Tibial artery (tissue), 4 donors: ENCODE measurements around the gene TSC2.

Experiments used
- DNase-seq, 2 donors: peaks; one replicate each; pipeline ENCODE4 v3.0.0-alpha.2; 2019
- H3K27ac ChIP-seq, 2 donors: fragments of 200-600 bp; sonication (generic) in 1 of 2; 1 replicate in 1 of 2; 2 replicates in 1 of 2; pipeline ENCODE4 v1.5.1; 2018 to 2019; ENCODE audit warnings: mild to moderate bottlenecking in 1 of 2
- H3K27me3 ChIP-seq, 2 donors: fragments of 200-600 bp; sonication (generic) in 1 of 2; one replicate each; pipeline versions ENCODE4 v1.5.1 to v1.6.0; 2016 to 2019
- H3K36me3 ChIP-seq, 3 donors: fragments of 200-600 bp; sonication (generic) in 2 of 3; one replicate each; pipeline ENCODE4 v1.5.1; 2016 to 2019; ENCODE audit warnings: mild to moderate bottlenecking in 2 of 3
- H3K4me1 ChIP-seq, 4 donors: fragments of 200-600 bp; sonication (generic) in 2 of 4; 1 replicate in 3 of 4; 2 replicates in 1 of 4; pipeline ENCODE4 v1.5.1; 2016 to 2019
- H3K4me3 ChIP-seq, 2 donors: fragments of 200-600 bp; sonication (generic) in 1 of 2; 1 replicate in 1 of 2; 2 replicates in 1 of 2; pipeline ENCODE4 v1.5.1; 2018 to 2019; ENCODE audit warnings: mild to moderate bottlenecking in 2 of 2
- H3K9me3 ChIP-seq, 3 donors: fragments of 200-600 bp; sonication (generic) in 1 of 3; one replicate each; pipeline ENCODE4 v1.5.1; 2016 to 2019
- CTCF ChIP-seq, 2 experiments: fragments of 200-600 bp in 1 of 2; fragments of 450-650 bp in 1 of 2; IDR thresholded peaks; one replicate each; pipeline ENCODE4 v1.5.1; 2017 to 2019; ENCODE audit warnings: antibody characterized with exemption in 2 of 2, mild to moderate bottlenecking in 1 of 2, moderate library complexity in 1 of 2
- intact Hi-C: fragments of 100-400 bp; cut with DNase I; formaldehyde crosslinking; loops from one replicate; pipeline ENCODE4 v1.15.0; 2023; ENCODE audit warnings: low total_unique reads

TSC2 gene

DNA sequence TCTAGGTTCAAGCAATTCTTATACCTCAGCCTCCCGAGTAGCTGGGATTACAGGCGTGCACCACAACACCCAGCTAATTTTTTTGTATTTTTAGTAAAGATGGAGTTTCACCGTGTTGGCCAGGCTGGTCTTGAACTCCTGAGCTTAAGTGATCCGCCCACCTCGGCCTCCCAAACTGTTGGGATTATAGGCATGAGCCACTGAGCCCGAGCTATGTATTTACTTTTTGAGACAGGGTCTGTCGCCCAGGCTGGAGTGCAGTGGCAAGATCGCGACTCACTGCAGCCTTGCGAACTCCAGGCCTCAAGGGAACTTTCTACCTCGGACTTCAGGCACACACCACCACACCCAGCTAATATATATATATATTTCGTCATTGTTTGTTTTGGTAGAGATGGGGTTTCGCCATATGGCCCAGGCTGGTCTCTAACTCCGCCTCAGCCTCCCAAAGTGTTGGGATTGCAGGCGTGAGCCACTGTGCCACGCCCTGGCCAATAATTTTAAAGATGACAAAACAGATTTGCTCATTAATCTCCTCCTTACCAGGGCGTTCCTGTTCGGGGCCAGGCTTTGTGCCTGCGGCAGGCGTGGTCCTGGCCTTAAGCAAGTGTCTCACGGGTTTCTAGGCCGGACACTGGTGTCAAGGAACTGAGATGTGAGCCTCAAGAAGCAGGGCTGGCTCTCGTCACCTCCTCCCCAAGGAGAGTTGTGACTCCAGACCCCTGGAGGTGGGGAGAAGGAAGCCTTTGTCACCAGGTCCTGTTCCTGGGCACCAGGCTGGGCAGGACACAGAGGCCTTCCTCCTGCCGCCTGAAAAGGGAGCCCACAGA lies 32.5 kb upstream of the TSC2 start:
- intact Hi-C loops = no loop called here
- no peaks in the 10 kb centered on the region for H3K9me3 ChIP-seq
- H3K27me3 ChIP-seq = peaks cover 0 to 29% of the 10 kb centered on the region in 2 donors
- no peak overlapping the region for H3K27ac ChIP-seq
- no peak for DNase-seq
- no peak for TF ChIP-seq CTCF (IDR thresholded peaks at IDR 0.05)
- H3K36me3 ChIP-seq = no peaks in the 10 kb centered on the region
- no peak overlapping the region for H3K4me3 ChIP-seq
- H3K4me1 ChIP-seq = peaks cover 0 to 15% (median 13%) of the 10 kb centered on the region in 4 donors

- peaks cover 0 to 34% of the 10 kb centered on the region in 2 donors for H3K27me3 ChIP-seq
- no peaks in the 10 kb centered on the region for H3K36me3 ChIP-seq
- no peak for DNase-seq
- H3K27ac ChIP-seq = no peak overlapping the region
- intact Hi-C loops = no loop called here
- H3K9me3 ChIP-seq = no peaks in the 10 kb centered on the region
- H3K4me3 ChIP-seq = no peak overlapping the region
- no peak for TF ChIP-seq CTCF (IDR thresholded peaks at IDR 0.05)
- peaks cover 0 to 16% (median 14%) of the 10 kb centered on the region in 4 donors for H3K4me1 ChIP-seq
These were observed 31.9 kb upstream of the TSC2 start for GRCh38 chr16:2015947-2016208.

- Histone ChIP-seq H3K27me3 (peaks cover 0 to 40% of the 10 kb centered on the region in 2 donors), H3K4me3 (no peak overlapping the region), H3K9me3 (no peaks in the 10 kb centered on the region), H3K4me1 (peaks cover 0 to 16% (median 14%) of the 10 kb centered on the region in 4 donors), H3K27ac (no peak overlapping the region), H3K36me3 (no peaks in the 10 kb centered on the region)
- no peak for DNase-seq
- intact Hi-C loops = no loop called here
- no peak for TF ChIP-seq CTCF (IDR thresholded peaks at IDR 0.05)
These were observed 31.3 kb upstream of the TSC2 start for GRCh38 chr16:2016407-2016922.

- Histone ChIP-seq H3K36me3 (no peaks in the 10 kb centered on the region), H3K27ac (no peak within 1 kb of the TSS), H3K27me3 (peaks cover 0 to 48% of the 10 kb centered on the region in 2 donors), H3K4me3 (no peak within 1 kb of the TSS), H3K9me3 (no peaks in the 10 kb centered on the region), H3K4me1 (peaks cover 0 to 29% (median 27%) of the 10 kb centered on the region in 4 donors)
- TF ChIP-seq CTCF (IDR thresholded peaks at IDR 0.05) = no peak
- intact Hi-C loops = no loop called here
- DNase-seq = no peak
These were observed 28.3 kb upstream of the TSC2 start, which contains the start of gene NPW for GRCh38 chr16:2019518-2019920. Gene NPW (plus strand): TSS chr16:2019785.

DNA sequence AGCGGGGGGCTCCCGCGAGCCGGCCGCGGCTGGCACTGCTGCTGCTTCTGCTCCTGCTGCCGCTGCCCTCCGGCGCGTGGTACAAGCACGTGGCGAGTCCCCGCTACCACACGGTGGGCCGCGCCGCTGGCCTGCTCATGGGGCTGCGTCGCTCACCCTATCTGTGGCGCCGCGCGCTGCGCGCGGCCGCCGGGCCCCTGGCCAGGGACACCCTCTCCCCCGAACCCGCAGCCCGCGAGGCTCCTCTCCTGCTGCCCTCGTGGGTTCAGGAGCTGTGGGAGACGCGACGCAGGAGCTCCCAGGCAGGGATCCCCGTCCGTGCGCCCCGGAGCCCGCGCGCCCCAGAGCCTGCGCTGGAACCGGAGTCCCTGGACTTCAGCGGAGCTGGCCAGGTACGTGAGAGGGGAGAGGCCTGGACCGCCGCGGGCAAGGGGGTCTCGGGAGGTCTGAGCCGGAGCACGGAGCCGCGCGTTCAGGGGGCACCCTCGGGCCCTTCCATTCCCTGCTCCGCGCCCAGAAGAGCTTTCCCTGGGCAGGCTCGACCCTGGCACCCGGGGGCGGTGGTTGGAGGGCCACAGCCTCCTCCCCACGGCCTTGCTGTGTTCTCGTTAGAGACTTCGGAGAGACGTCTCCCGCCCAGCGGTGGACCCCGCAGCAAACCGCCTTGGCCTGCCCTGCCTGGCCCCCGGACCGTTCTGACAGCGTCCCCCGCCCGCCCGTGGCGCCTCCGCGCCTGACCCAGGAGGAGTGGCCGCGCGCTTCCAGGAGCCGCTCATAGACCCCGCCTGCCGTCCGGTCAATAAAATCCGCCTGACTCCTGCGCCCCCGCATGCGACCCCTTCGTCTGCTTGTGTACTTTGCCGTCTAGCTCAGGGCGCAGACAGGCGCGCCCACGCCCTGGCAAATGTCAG lies 27.6 kb upstream of the TSC2 start:
- H3K36me3 ChIP-seq = no peaks in the 10 kb centered on the region
- TF ChIP-seq CTCF (IDR thresholded peaks at IDR 0.05) = no peak
- H3K4me1 ChIP-seq = peaks cover 0 to 29% (median 27%) of the 10 kb centered on the region in 4 donors
- no peak overlapping the region for H3K4me3 ChIP-seq
- H3K27me3 ChIP-seq = peaks cover 0 to 48% of the 10 kb centered on the region in 2 donors
- DNase-seq = no peak
- no peaks in the 10 kb centered on the region for H3K9me3 ChIP-seq
- intact Hi-C loops = loop anchor here (5.0 kb wide), 1 partner anchor 122 kb away; no protein-coding TSS in a partner anchor
- H3K27ac ChIP-seq = no peak overlapping the region
